HCT116 (cell line): Measurements from ENCODE around the gene OR10J4. TPM values are rescaled to one million over a fixed set of nuclear protein-coding genes. Genes with fewer than 3 reads are reported as not detected.

Experiments used
- ATAC-seq: fragments of 200-7000 bp; cut with Tn5 transposase; 2 replicates; pipeline ENCODE4 v1.9.1; 2020; ENCODE audit warnings: mild to moderate bottlenecking, moderate library complexity
- BruUV-seq: library from RNA; stranded (reverse); fragments of 400-500 nt; replicated peaks from 2 replicates; lab custom pipeline; 2021; lab: Mats Ljungman, UMichigan
- CTCF ChIA-PET: fragments of 300-600 bp; sonication (Branson Sonifier 250); formaldehyde crosslinking; loops from one replicate; lab custom pipeline; 2021; ENCODE audit warnings: antibody characterized with exemption; lab: Charles Lee
- POLR2A ChIA-PET: fragments of 300-600, 350-600 bp; sonication (Branson Sonifier 250); formaldehyde crosslinking; loops from one replicate; lab custom pipeline; 2021; ENCODE audit warnings: antibody characterized with exemption; lab: Charles Lee
- RAD21 ChIA-PET, 2 experiments: fragments of 300-600 bp; sonication (Branson Sonifier 250); formaldehyde crosslinking; loops; one replicate each; lab custom pipeline; 2023; ENCODE audit warnings: low total read pairs in 2 of 2; ENCODE audit not compliant: uncharacterized antibody in 2 of 2, unreplicated experiment in 2 of 2, low non-redundant PET in 1 of 2; lab: Charles Lee
- DNase-seq: peaks from one replicate; pipeline ENCODE4 v3.0.0-alpha.2; 2010; ENCODE audit warnings: low read depth, low spot score
- H2AFZ ChIP-seq: fragments of 200-600 bp; shearing (Covaris generic), sonication (generic); 2 replicates; pipeline ENCODE4 v1.6.1; 2017; ENCODE audit warnings: low read depth, mixed run types, mixed read lengths, antibody characterized with exemption, low read length; ENCODE audit not compliant: poor library complexity, severe bottlenecking
- H3K27ac ChIP-seq: 2 replicates; pipeline ENCODE4 v1.5.1; 2012; ENCODE audit warnings: low read depth, low read length
- H3K27me3 ChIP-seq: fragments of 200-600 bp; sonication (generic); 2 replicates; pipeline ENCODE4 v1.6.1; 2016; ENCODE audit warnings: mixed run types, low read length, mixed read lengths; ENCODE audit not compliant: insufficient read depth
- H3K36me3 ChIP-seq, 2 experiments: fragments of 200-500 bp in 1 of 2; fragments of 200-600 bp in 1 of 2; sonication (Bioruptor generic) in 1 of 2; sonication (generic) in 1 of 2; 2 replicates each; pipeline versions ENCODE4 v1.5.1 to v1.6.1; 2014 to 2016; ENCODE audit warnings: low read length in 2 of 2, inconsistent platforms in 1 of 2, mixed read lengths in 1 of 2, mixed run types in 1 of 2; ENCODE audit not compliant: insufficient read depth in 2 of 2, control insufficient read depth in 1 of 2
- H3K4me1 ChIP-seq, 2 experiments: fragments of 200-600 bp in 1 of 2; sonication (generic) in 1 of 2; 2 replicates each; pipeline versions ENCODE4 v1.5.1 to v1.6.1; 2012 to 2017; ENCODE audit warnings: low read length in 2 of 2, inconsistent platforms in 1 of 2, mild to moderate bottlenecking in 1 of 2, mixed read lengths in 1 of 2, mixed run types in 1 of 2, moderate library complexity in 1 of 2; ENCODE audit not compliant: insufficient read depth in 2 of 2, control insufficient read depth in 1 of 2
- H3K4me2 ChIP-seq: fragments of 200-600 bp; sonication (generic); 2 replicates; pipeline ENCODE4 v1.6.1; 2017; ENCODE audit warnings: mixed run types, low read length, mixed read lengths
- H3K4me3 ChIP-seq, 2 experiments: fragments of 200-600 bp in 1 of 2; sonication (generic) in 1 of 2; replicated peaks in 1 of 2; 2 replicates each; pipeline ENCODE4 v1.5.1; 2011 to 2016; ENCODE audit warnings: low read length in 2 of 2, control low read depth in 1 of 2, low read depth in 1 of 2, mild to moderate bottlenecking in 1 of 2, mixed read lengths in 1 of 2, mixed run types in 1 of 2
- H3K79me2 ChIP-seq: fragments of 200-600 bp; sonication (generic); 2 replicates; pipeline ENCODE4 v1.6.1; 2017; ENCODE audit warnings: mild to moderate bottlenecking, mixed run types, low read length, moderate library complexity, mixed read lengths; ENCODE audit not compliant: insufficient read depth
- H3K9ac ChIP-seq: fragments of 200-600 bp; sonication (generic); 2 replicates; pipeline ENCODE4 v1.6.1; 2016; ENCODE audit warnings: low read length, mixed read lengths
- H3K9me2 ChIP-seq: fragments of 200-600 bp; sonication (generic), shearing (Covaris generic); 2 replicates; pipeline ENCODE4 v1.6.1; 2017; ENCODE audit warnings: mixed run types, mild to moderate bottlenecking, moderate library complexity; ENCODE audit not compliant: insufficient read depth
- H3K9me3 ChIP-seq, 2 experiments: fragments of 200-500 bp in 1 of 2; fragments of 200-600 bp in 1 of 2; sonication (Bioruptor generic) in 1 of 2; sonication (generic) in 1 of 2; 2 replicates each; pipeline ENCODE4 v1.6.1; 2014 to 2017; ENCODE audit warnings: low read length in 2 of 2, mixed read lengths in 2 of 2, inconsistent platforms in 1 of 2, low read depth in 1 of 2, mild to moderate bottlenecking in 1 of 2, mixed run types in 1 of 2, moderate library complexity in 1 of 2; ENCODE audit not compliant: control insufficient read depth in 1 of 2, insufficient read depth in 1 of 2
- H4K20me1 ChIP-seq: fragments of 200-600 bp; sonication (generic), shearing (Covaris generic); 2 replicates; pipeline ENCODE4 v1.6.1; 2017; ENCODE audit warnings: mixed run types, mild to moderate bottlenecking, moderate library complexity; ENCODE audit not compliant: insufficient read depth
- ELF1 ChIP-seq: IDR thresholded peaks from 2 replicates; pipeline ENCODE4 v1.6.1; 2012; ENCODE audit warnings: low read depth, borderline replicate concordance
- FOSL1 ChIP-seq: IDR thresholded peaks from 2 replicates; pipeline ENCODE4 v1.6.1; 2012; ENCODE audit warnings: low read depth
- JUND ChIP-seq: IDR thresholded peaks from 2 replicates; pipeline ENCODE4 v1.6.1; 2012
- POLR2AphosphoS5 ChIP-seq: IDR thresholded peaks from 2 replicates; pipeline ENCODE4 v1.6.1; 2011; ENCODE audit warnings: mild to moderate bottlenecking, low read depth, low read length, moderate library complexity
- REST ChIP-seq: IDR thresholded peaks from 2 replicates; pipeline ENCODE4 v1.6.1; 2012; ENCODE audit warnings: low read depth
- SP1 ChIP-seq: IDR thresholded peaks from 2 replicates; pipeline ENCODE4 v1.6.1; 2012; ENCODE audit warnings: low read depth
- SRF ChIP-seq: IDR thresholded peaks from 2 replicates; pipeline ENCODE4 v1.6.1; 2012; ENCODE audit warnings: low read depth
- intact Hi-C: fragments of 100-400 bp; cut with micrococcal nuclease; formaldehyde crosslinking; loops from 2 replicates; pipeline ENCODE4 v1.10.0; 2022
- total RNA-seq: library from RNA; stranded (reverse); gene quantifications from one replicate; pipeline ENCODE4 v1.2.1, GENCODE V29; 2021; ENCODE audit not compliant: unreplicated experiment
- TF ChIP-seq, protein P1 (sequence below), 3 experiments: fragments of 200-600 bp in 1 of 3; sonication (generic) in 1 of 3; IDR thresholded peaks in 2 of 3; conservative IDR thresholded peaks in 1 of 3; 2 replicates each; pipeline ENCODE4 v1.5.1; 2012 to 2017; ENCODE audit warnings: low read depth in 2 of 3, low read length in 2 of 3, antibody characterized with exemption in 1 of 3, borderline replicate concordance in 1 of 3, control low read depth in 1 of 3, mild to moderate bottlenecking in 1 of 3, mixed read lengths in 1 of 3, mixed run types in 1 of 3, moderate library complexity in 1 of 3; ENCODE audit not compliant: insufficient read depth in 1 of 3

Gene OR10J4
- total RNA-seq, 1 experiment from 2014 or later, result not detected

- DNase-seq (no peak), ATAC-seq (peak; percentile 69)
- no peak for TF ChIP-seq JUND
- TF ChIP-seq, protein P1, sequence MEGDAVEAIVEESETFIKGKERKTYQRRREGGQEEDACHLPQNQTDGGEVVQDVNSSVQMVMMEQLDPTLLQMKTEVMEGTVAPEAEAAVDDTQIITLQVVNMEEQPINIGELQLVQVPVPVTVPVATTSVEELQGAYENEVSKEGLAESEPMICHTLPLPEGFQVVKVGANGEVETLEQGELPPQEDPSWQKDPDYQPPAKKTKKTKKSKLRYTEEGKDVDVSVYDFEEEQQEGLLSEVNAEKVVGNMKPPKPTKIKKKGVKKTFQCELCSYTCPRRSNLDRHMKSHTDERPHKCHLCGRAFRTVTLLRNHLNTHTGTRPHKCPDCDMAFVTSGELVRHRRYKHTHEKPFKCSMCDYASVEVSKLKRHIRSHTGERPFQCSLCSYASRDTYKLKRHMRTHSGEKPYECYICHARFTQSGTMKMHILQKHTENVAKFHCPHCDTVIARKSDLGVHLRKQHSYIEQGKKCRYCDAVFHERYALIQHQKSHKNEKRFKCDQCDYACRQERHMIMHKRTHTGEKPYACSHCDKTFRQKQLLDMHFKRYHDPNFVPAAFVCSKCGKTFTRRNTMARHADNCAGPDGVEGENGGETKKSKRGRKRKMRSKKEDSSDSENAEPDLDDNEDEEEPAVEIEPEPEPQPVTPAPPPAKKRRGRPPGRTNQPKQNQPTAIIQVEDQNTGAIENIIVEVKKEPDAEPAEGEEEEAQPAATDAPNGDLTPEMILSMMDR (IDR thresholded peaks at IDR 0.05 in 2 of 3, conservative IDR thresholded peaks at IDR 0.05 in 1 of 3; ENCODE audit: borderline replicate concordance in 1 of 3, insufficient read depth in 1 of 3, low read depth in 2 of 3, low read length in 2 of 3), result peak; percentile 6 to 54 (median 54); a peak in 4 of 6 replicates
- no peak overlapping the region for H3K4me3 ChIP-seq
- no peaks in the 10 kb centered on the region for H3K4me1 ChIP-seq
- H3K36me3 ChIP-seq, result no peaks in the 10 kb centered on the region
- no peak overlapping the region for H2AFZ ChIP-seq
- no peak overlapping the region for H3K4me2 ChIP-seq
- no peaks in the 10 kb centered on the region; the same call in 1 of the 2 replicates for H4K20me1 ChIP-seq
- H3K9me2 ChIP-seq, result no peaks in the 10 kb centered on the region
- BruUV-seq, result no TSS peak
- no peaks in the 10 kb centered on the region; the same call in 1 of the 2 replicates for H3K27me3 ChIP-seq
- no peak overlapping the region for H3K27ac ChIP-seq
- H3K79me2 ChIP-seq, result no peaks in the 10 kb centered on the region
- intact Hi-C loops, result loop anchor here (10.0 kb wide), 2 partner anchors 373 to 473 kb away; no protein-coding TSS in a partner anchor
- ChIA-PET POLR2A (no interaction called here), CTCF (interaction anchor here (0.7 kb wide), 1 partner anchor 586 kb away, joined by 3 read pairs; no protein-coding TSS in a partner anchor), RAD21 (no interaction called here)
- no peaks in the 10 kb centered on the region for H3K9me3 ChIP-seq
- no peak overlapping the region for H3K9ac ChIP-seq
Observed at GRCh38 chr1:159421821-159422220, 10.2 kb upstream of the OR10J4 start.

DNA sequence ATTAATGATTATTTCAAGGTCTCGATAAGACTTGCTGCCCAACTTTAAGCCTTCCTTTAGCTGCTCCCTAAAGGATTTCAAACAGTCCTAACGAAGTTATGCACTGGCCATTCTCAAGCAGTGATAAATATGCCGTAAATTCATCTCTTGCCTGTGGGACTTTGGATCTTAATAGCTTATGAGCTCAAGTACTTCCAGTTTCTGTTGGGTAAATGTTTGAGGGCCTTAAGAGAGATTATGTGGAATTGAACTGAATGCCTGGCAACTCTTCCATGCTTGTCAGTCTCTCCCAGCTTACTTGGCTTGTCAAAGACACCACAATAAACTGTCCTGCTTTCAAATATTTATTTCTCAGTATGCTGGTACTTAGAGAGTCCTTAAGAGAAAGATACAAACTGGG lies 3.5 kb upstream of the OR10J4 start:
- TF ChIP-seq, protein P1 (IDR thresholded peaks at IDR 0.05 in 2 of 3, conservative IDR thresholded peaks at IDR 0.05 in 1 of 3; ENCODE audit: borderline replicate concordance in 1 of 3, insufficient read depth in 1 of 3, low read depth in 2 of 3, low read length in 2 of 3), result no peak
- no peak for TF ChIP-seq REST
- no peak for TF ChIP-seq JUND
- no peak for TF ChIP-seq FOSL1
- no peak for TF ChIP-seq SP1
- no peak for TF ChIP-seq POLR2AphosphoS5
- no peak for TF ChIP-seq SRF
- no peak for TF ChIP-seq ELF1
- intact Hi-C loops, result loop anchor here (10.0 kb wide), 2 partner anchors 366 to 466 kb away; no protein-coding TSS in a partner anchor
- H3K79me2 ChIP-seq, result no peaks in the 10 kb centered on the region

More for the DNA sequence above, 3.5 kb upstream of the OR10J4 start:
- ChIA-PET CTCF (no interaction called here), POLR2A (no interaction called here), RAD21 (no interaction called here)
- Histone ChIP-seq H2AFZ (no peak overlapping the region), H3K27ac (no peak overlapping the region), H3K9me3 (no peaks in the 10 kb centered on the region), H3K4me3 (no peak overlapping the region), H3K36me3 (no peaks in the 10 kb centered on the region), H3K27me3 (peaks cover 21% of the 10 kb centered on the region), H3K9me2 (no peaks in the 10 kb centered on the region), H3K4me1 (no peaks in the 10 kb centered on the region), H3K9ac (no peak overlapping the region), H3K4me2 (no peak overlapping the region), H4K20me1 (no peaks in the 10 kb centered on the region; the same call in 1 of the 2 replicates)
- no TSS peak for BruUV-seq
- DNase-seq (no peak), ATAC-seq (no peak)
